ENCODE data around the gene MYBPH. TPM values are rescaled to one million over a fixed set of nuclear protein-coding genes. Genes with fewer than 3 reads are reported as not detected.

MYBPH gene
- total and polyA plus RNA-seq, 2 of the 13 experiments (the other 11 are each of a cell fraction or from before 2014, with no cell fraction given), result not detected

DNA sequence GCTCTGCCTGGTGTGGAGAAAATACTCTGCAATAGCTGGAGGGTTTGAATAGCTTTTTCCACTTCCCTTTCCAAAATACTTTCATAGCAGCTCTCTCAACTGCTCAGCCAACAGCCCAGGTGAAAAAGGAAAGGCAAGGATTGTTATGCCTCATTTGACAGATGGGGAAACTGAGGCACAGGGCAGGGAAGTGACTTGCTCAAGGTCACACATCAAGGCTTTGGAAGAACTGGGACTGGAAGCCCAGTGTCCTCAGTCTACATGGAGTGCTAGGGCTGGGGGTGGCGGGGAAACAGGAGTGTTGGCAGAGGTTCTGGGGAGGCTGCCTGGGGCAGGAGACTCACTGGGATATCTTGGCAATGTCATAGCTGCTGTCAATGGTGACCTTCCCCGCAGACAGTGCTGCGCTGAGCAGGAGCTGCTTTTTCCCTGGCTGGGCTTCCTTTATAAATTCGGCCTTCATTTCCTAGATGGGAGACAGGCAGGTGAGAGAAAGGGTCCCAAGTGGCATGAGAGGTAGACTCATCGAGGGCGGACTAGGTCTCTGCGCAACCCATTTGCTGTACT lies 6.8 kb upstream of the MYBPH start:
- WGBS (ENCODE audit: low lambda C conversion rate), result 69% methylated on average over 6 of the region's 7 CpGs
- CTCF ChIA-PET (ENCODE audit: low intra/inter-chr PET ratio, low total read pairs), result no interaction called here
- no peak overlapping the region for H3K9ac ChIP-seq (ENCODE audit: insufficient read depth, low read depth, low read length)
- no TSS peak for BruUV-seq (replicated peaks)
- DNase-seq (ENCODE audit: low spot score), result no peak
- no peak overlapping the region for H3K4me2 ChIP-seq (ENCODE audit: low read depth, low read length)
- no peak for ATAC-seq
- peaks cover 0 to 18% of the 10 kb centered on the region in 2 experiments; a peak in 3 of 5 replicates for H3K27me3 ChIP-seq (ENCODE audit: control insufficient read depth in 1 of 2, insufficient read depth in 2 of 2, low read length in 2 of 2)
- FAIRE-seq, result no peak
- H3K4me3 ChIP-seq (replicated peaks in 1 of 3; ENCODE audit: insufficient read depth in 1 of 3, low read depth in 2 of 3, low read length in 3 of 3), result no peak overlapping the region
- no peaks in the 10 kb centered on the region for H3K79me2 ChIP-seq (ENCODE audit: insufficient read depth, low read length)
- no peaks in the 10 kb centered on the region for H3K9me3 ChIP-seq (ENCODE audit: low read length)
- TF ChIP-seq ZNF142 (CRISPR knock-in tag; IDR thresholded peaks at IDR 0.05), result no peak
- TF ChIP-seq ZNF333 (CRISPR knock-in tag; IDR thresholded peaks at IDR 0.05; ENCODE audit: borderline replicate concordance), result no peak
- TF ChIP-seq CSRNP1 (CRISPR knock-in tag; IDR thresholded peaks at IDR 0.05), result no peak
- peaks cover 15% of the 10 kb centered on the region for H3K4me1 ChIP-seq (ENCODE audit: insufficient read depth, low read length)
- POLR2A ChIA-PET, result no interaction called here
- no peaks in the 10 kb centered on the region for H3K36me3 ChIP-seq (replicated peaks in 1 of 2; ENCODE audit: control insufficient read depth in 1 of 2, insufficient read depth in 2 of 2, low read length in 2 of 2)
- H3K27ac ChIP-seq (ENCODE audit: extremely low read length, insufficient read depth, low read length), result no peak overlapping the region
- H2AFZ ChIP-seq (ENCODE audit: low read length), result no peak overlapping the region
- intact Hi-C loops (cut with micrococcal nuclease; ENCODE audit: unreplicated experiment) (no loop called here), in situ Hi-C loops (cut with HindIII; ENCODE audit: extremely low pct_ligation_motif_present, low pct_unique_long_range_greater_than_20kb) (no loop called here)
- no peaks in the 10 kb centered on the region for H4K20me1 ChIP-seq (ENCODE audit: insufficient read depth, low read length)

Measured in HepG2 (cell line).